ENCODE measurements around the gene XYLT1.

Gene XYLT1

GRCh38 chr16:17510567-17510966, 39.8 kb upstream of the XYLT1 start (continued):
- TF ChIP-seq ZNF623 (tag by site-specific recombination; IDR thresholded peaks at IDR 0.05) (no peak), ELK4 (IDR thresholded peaks at IDR 0.05; ENCODE audit: borderline replicate concordance, low read depth, low read length) (no peak)

- CTCF ChIA-PET: no interaction called here
- TF ChIP-seq ZIC2 (tag by site-specific recombination; IDR thresholded peaks at IDR 0.05) (no peak), ZNF416 (tag by site-specific recombination; IDR thresholded peaks at IDR 0.05) (no peak), PATZ1 (tag by site-specific recombination; IDR thresholded peaks at IDR 0.05) (no peak), ZNF521 (tag by site-specific recombination; IDR thresholded peaks at IDR 0.05) (no peak), ZFP3 (tag by site-specific recombination; IDR thresholded peaks at IDR 0.05; ENCODE audit: low read depth) (no peak), ZBTB21 (tag by site-specific recombination; IDR thresholded peaks at IDR 0.05) (no peak), SETDB1 (IDR thresholded peaks at IDR 0.05; ENCODE audit: insufficient read length, low read length) (no peak), ZNF354C (tag by site-specific recombination; IDR thresholded peaks at IDR 0.05; ENCODE audit: borderline replicate concordance, low read depth) (no peak), ZNF571 (tag by site-specific recombination; IDR thresholded peaks at IDR 0.05) (no peak), ZNF658 (tag by site-specific recombination; IDR thresholded peaks at IDR 0.05) (no peak), CTCF (tag by site-specific recombination; IDR thresholded peaks at IDR 0.05) (no peak), ZNF530 (tag by site-specific recombination; IDR thresholded peaks at IDR 0.05; ENCODE audit: low read depth) (no peak), ZNF558 (tag by site-specific recombination; IDR thresholded peaks at IDR 0.05) (no peak), ZNF76 (tag by site-specific recombination; IDR thresholded peaks at IDR 0.05; ENCODE audit: borderline replicate concordance, low read depth) (no peak), ZNF114 (tag by site-specific recombination; IDR thresholded peaks at IDR 0.05) (no peak), ZFHX2 (tag by site-specific recombination; conservative IDR thresholded peaks at IDR 0.05) (no peak)
Measured at GRCh38 chr16:17509194-17509593, 38.4 kb upstream of the XYLT1 start.

GRCh38 chr16:17508303-17508702, 37.5 kb upstream of the XYLT1 start:
- POLR2A ChIA-PET: no interaction called here
- H3K27ac ChIP-seq (ENCODE audit: extremely low read depth, low read depth, low read length): no peak overlapping the region
- no peaks in the 10 kb centered on the region for H3K4me1 ChIP-seq (ENCODE audit: control insufficient read depth, insufficient read depth, low read length)
- no peaks in the 10 kb centered on the region for H3K36me3 ChIP-seq (ENCODE audit: control insufficient read depth in 2 of 2, insufficient read depth in 1 of 2, low read length in 2 of 2)
- CTCF ChIA-PET: no interaction called here
- no peaks in the 10 kb centered on the region for H3K9me3 ChIP-seq (ENCODE audit: control insufficient read depth, insufficient read depth, low read depth, low read length)
- H3K4me3 ChIP-seq (ENCODE audit: low read depth, low read length): no peak overlapping the region
- TF ChIP-seq EGR2 (tag by site-specific recombination; IDR thresholded peaks at IDR 0.05; ENCODE audit: low read depth) (no peak), ZNF792 (tag by site-specific recombination; IDR thresholded peaks at IDR 0.05) (no peak), ZBTB11 (tag by site-specific recombination; conservative IDR thresholded peaks at IDR 0.05; ENCODE audit: low read depth) (no peak), ZBTB6 (tag by site-specific recombination; IDR thresholded peaks at IDR 0.05) (no peak), GLIS2 (tag by site-specific recombination; IDR thresholded peaks at IDR 0.05) (no peak), HOXD13 (CRISPR knock-in tag; IDR thresholded peaks at IDR 0.05; ENCODE audit: borderline replicate concordance) (no peak), ZNF704 (tag by site-specific recombination; IDR thresholded peaks at IDR 0.05) (no peak)

More at GRCh38 chr16:17509194-17509593, 38.4 kb upstream of the XYLT1 start:
- Histone ChIP-seq H3K4me1 (ENCODE audit: control insufficient read depth, insufficient read depth, low read length) (no peaks in the 10 kb centered on the region), H3K27ac (ENCODE audit: extremely low read depth, low read depth, low read length) (no peak overlapping the region), H3K9me3 (ENCODE audit: control insufficient read depth, insufficient read depth, low read depth, low read length) (no peaks in the 10 kb centered on the region), H3K4me3 (ENCODE audit: low read depth, low read length) (no peak overlapping the region), H3K36me3 (ENCODE audit: control insufficient read depth in 2 of 2, insufficient read depth in 1 of 2, low read length in 2 of 2) (no peaks in the 10 kb centered on the region)
- POLR2A ChIA-PET: no interaction called here

Measured in HEK293 (cell line).